MM.1S (cell line): ENCODE results near the gene MACROD2.

ENCODE experiments used
- DNase-seq: peaks from one replicate; pipeline ENCODE4 v3.0.0-alpha.2; 2015
- H2AFZ ChIP-seq: fragments of 300-600 bp; sonication (generic); 2 replicates; pipeline ENCODE4 v1.6.0; 2016; ENCODE audit warnings: antibody characterized with exemption, low read length
- H3F3A ChIP-seq: fragments of 300-600 bp; sonication (generic); 2 replicates; pipeline ENCODE4 v1.6.1; 2016; ENCODE audit warnings: mild to moderate bottlenecking, antibody characterized with exemption, low read length, moderate library complexity, mixed read lengths; ENCODE audit not compliant: insufficient read depth
- H3K27ac ChIP-seq: fragments of 300-600 bp; sonication (generic); 2 replicates; pipeline ENCODE4 v1.5.1; 2016; ENCODE audit warnings: mild to moderate bottlenecking, low read length
- H3K27me3 ChIP-seq: fragments of 300-600 bp; sonication (generic); replicated peaks from 2 replicates; pipeline ENCODE4 v1.6.0; 2016; ENCODE audit warnings: low read length; ENCODE audit not compliant: insufficient read depth
- H3K36me3 ChIP-seq: fragments of 300-600 bp; sonication (generic); replicated peaks from 2 replicates; pipeline ENCODE4 v1.6.1; 2016; ENCODE audit warnings: mild to moderate bottlenecking, low read length, mixed read lengths; ENCODE audit not compliant: insufficient read depth
- H3K4me1 ChIP-seq: fragments of 300-600 bp; sonication (generic); 2 replicates; pipeline ENCODE4 v1.6.1; 2016; ENCODE audit warnings: low read length, mixed read lengths
- H3K4me2 ChIP-seq: fragments of 300-600 bp; sonication (generic); 2 replicates; pipeline ENCODE4 v1.6.0; 2016; ENCODE audit warnings: low read depth, low read length
- H3K4me3 ChIP-seq: fragments of 300-600 bp; sonication (generic); 2 replicates; pipeline ENCODE4 v1.5.1; 2016; ENCODE audit warnings: low read length, mixed read lengths
- H3K79me2 ChIP-seq: fragments of 300-600 bp; sonication (generic); 2 replicates; pipeline ENCODE4 v1.6.1; 2016; ENCODE audit warnings: mixed run types, low read length, mixed read lengths
- H3K9ac ChIP-seq: fragments of 300-600 bp; sonication (generic); 2 replicates; pipeline ENCODE4 v1.6.1; 2016; ENCODE audit warnings: low read length, mixed read lengths
- H3K9me2 ChIP-seq: fragments of 300-600 bp; sonication (generic); replicated peaks from 2 replicates; pipeline ENCODE4 v1.6.1; 2016; ENCODE audit warnings: mild to moderate bottlenecking, low read length, mixed read lengths; ENCODE audit not compliant: insufficient read depth
- H3K9me3 ChIP-seq: fragments of 300-600 bp; sonication (generic); replicated peaks from 2 replicates; pipeline ENCODE4 v1.6.1; 2016; ENCODE audit warnings: mild to moderate bottlenecking, low read length, mixed read lengths; ENCODE audit not compliant: insufficient read depth
- H4K20me1 ChIP-seq: fragments of 300-600 bp; sonication (generic); 2 replicates; pipeline ENCODE4 v1.6.1; 2016; ENCODE audit warnings: mild to moderate bottlenecking, low read length, moderate library complexity, mixed read lengths; ENCODE audit not compliant: insufficient read depth
- EZH2 ChIP-seq: fragments of 300-600 bp; sonication (generic); optimal IDR thresholded peaks from 2 replicates; pipeline ENCODE3; 2017; ENCODE audit warnings: low read depth, mild to moderate bottlenecking, antibody characterized with exemption, low read length, mixed read lengths
- EZH2phosphoT487 ChIP-seq: fragments of 300-600 bp; sonication (generic); IDR thresholded peaks from 2 replicates; pipeline ENCODE4 v1.6.1; 2018; ENCODE audit warnings: antibody characterized with exemption, low read length
- TF ChIP-seq, protein P1 (sequence below): fragments of 300-600 bp; sonication (generic); IDR thresholded peaks from 2 replicates; pipeline ENCODE4 v1.5.1; 2016; ENCODE audit warnings: antibody characterized with exemption, low read length, mixed read lengths

Gene MACROD2

DNA sequence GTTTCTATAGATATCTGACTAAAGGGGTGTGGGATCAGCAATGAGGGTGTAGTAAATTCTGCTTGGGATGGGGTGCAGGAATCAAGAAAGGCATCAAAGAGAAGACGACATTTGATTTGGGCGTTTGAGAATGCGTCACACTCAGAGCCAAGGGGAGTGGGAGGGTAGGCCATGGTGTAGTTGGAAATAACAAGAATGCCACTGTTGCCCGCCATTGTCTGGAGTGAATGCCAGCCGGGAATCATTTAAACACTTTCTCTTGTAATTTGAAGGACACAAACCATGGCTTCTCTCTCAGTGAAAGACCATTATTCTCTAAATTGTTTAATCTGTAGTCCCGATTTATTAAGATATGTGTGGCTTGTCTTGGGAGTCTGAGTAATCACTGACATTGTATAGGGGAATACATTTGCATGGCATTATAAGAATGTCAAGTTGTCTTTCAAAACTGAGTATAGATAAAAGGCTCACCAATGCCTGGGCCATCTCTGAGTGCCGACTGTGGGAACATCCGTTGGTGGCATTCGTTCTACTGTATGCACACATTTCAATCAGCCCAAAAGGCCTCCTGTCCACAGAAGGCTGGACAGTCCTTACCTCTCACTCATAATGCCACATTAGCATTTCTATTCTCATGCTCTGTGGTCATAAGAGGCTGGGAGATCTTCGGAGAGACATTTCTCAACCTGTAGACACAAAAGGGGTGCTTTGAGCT is 1800.1 kb downstream of the MACROD2 start:
- TF ChIP-seq EZH2 (no peak), EZH2phosphoT487 (no peak)
- TF ChIP-seq, protein P1, sequence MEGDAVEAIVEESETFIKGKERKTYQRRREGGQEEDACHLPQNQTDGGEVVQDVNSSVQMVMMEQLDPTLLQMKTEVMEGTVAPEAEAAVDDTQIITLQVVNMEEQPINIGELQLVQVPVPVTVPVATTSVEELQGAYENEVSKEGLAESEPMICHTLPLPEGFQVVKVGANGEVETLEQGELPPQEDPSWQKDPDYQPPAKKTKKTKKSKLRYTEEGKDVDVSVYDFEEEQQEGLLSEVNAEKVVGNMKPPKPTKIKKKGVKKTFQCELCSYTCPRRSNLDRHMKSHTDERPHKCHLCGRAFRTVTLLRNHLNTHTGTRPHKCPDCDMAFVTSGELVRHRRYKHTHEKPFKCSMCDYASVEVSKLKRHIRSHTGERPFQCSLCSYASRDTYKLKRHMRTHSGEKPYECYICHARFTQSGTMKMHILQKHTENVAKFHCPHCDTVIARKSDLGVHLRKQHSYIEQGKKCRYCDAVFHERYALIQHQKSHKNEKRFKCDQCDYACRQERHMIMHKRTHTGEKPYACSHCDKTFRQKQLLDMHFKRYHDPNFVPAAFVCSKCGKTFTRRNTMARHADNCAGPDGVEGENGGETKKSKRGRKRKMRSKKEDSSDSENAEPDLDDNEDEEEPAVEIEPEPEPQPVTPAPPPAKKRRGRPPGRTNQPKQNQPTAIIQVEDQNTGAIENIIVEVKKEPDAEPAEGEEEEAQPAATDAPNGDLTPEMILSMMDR, result no peak
- H3K36me3 ChIP-seq, result no peaks in the 10 kb centered on the region
- H3K79me2 ChIP-seq, result no peaks in the 10 kb centered on the region
- no peak overlapping the region for H3K4me2 ChIP-seq
- no peak overlapping the region for H2AFZ ChIP-seq
- H3F3A ChIP-seq, result no peaks in the 10 kb centered on the region
- H3K9me2 ChIP-seq, result no peaks in the 10 kb centered on the region
- H3K9me3 ChIP-seq, result no peaks in the 10 kb centered on the region
- no peak for DNase-seq
- H3K9ac ChIP-seq, result no peak overlapping the region
- H3K27me3 ChIP-seq, result no peaks in the 10 kb centered on the region
- H3K4me3 ChIP-seq, result no peak overlapping the region
- H3K4me1 ChIP-seq, result no peaks in the 10 kb centered on the region
- no peak overlapping the region for H3K27ac ChIP-seq
- H4K20me1 ChIP-seq, result no peaks in the 10 kb centered on the region

GRCh38 chr20:15799871-15800270 is 1804.6 kb downstream of the MACROD2 start:
- Histone ChIP-seq H3K27ac (no peak overlapping the region), H3K4me2 (no peak overlapping the region)
- DNase-seq, result no peak

GRCh38 chr20:15802020-15802419 is 1806.7 kb downstream of the MACROD2 start:
- H3K79me2 ChIP-seq, result no peaks in the 10 kb centered on the region
- H3K27ac ChIP-seq, result no peak overlapping the region
- no peaks in the 10 kb centered on the region for H3K4me1 ChIP-seq
- H3K4me2 ChIP-seq, result no peak overlapping the region
- H3K9ac ChIP-seq, result no peak overlapping the region
- no peak for DNase-seq
- TF ChIP-seq EZH2phosphoT487, result no peak
- no peak for TF ChIP-seq EZH2
- TF ChIP-seq, protein P1, result no peak
- H3K9me3 ChIP-seq, result no peaks in the 10 kb centered on the region
- no peak overlapping the region for H2AFZ ChIP-seq
- no peak overlapping the region for H3K4me3 ChIP-seq
- H3F3A ChIP-seq, result no peaks in the 10 kb centered on the region
- H4K20me1 ChIP-seq, result no peaks in the 10 kb centered on the region
- no peaks in the 10 kb centered on the region for H3K9me2 ChIP-seq
- H3K27me3 ChIP-seq, result no peaks in the 10 kb centered on the region
- no peaks in the 10 kb centered on the region for H3K36me3 ChIP-seq

More at GRCh38 chr20:15799871-15800270, 1804.6 kb downstream of the MACROD2 start:
- no peaks in the 10 kb centered on the region for H3K9me2 ChIP-seq
- no peaks in the 10 kb centered on the region for H3K79me2 ChIP-seq
- no peaks in the 10 kb centered on the region for H3K4me1 ChIP-seq
- no peaks in the 10 kb centered on the region for H3K27me3 ChIP-seq
- no peaks in the 10 kb centered on the region for H3K9me3 ChIP-seq
- no peak overlapping the region for H2AFZ ChIP-seq
- H3K4me3 ChIP-seq, result no peak overlapping the region
- H3F3A ChIP-seq, result no peaks in the 10 kb centered on the region
- TF ChIP-seq, protein P1, result no peak
- no peak for TF ChIP-seq EZH2
- TF ChIP-seq EZH2phosphoT487, result no peak
- H3K9ac ChIP-seq, result no peak overlapping the region
- no peaks in the 10 kb centered on the region for H4K20me1 ChIP-seq
- no peaks in the 10 kb centered on the region for H3K36me3 ChIP-seq
